Trophoblast cell (in vitro differentiated cells and primary cell): Measurements from ENCODE around the gene NPDC1.
A peak's percentile ranks its signal among the peaks of the same experiment; 100 is the strongest.

ENCODE experiments used
- DNase-seq, 2 donors: peaks; one replicate each; pipeline ENCODE4 v3.0.0-alpha.2; 2016
- H2AFZ ChIP-seq: 2 replicates; pipeline ENCODE4 v1.6.1; 2013; ENCODE audit warnings: low read length, moderate library complexity, mild to moderate bottlenecking; ENCODE audit not compliant: insufficient read depth, poor library complexity
- H2AK5ac ChIP-seq: 2 replicates; pipeline ENCODE4 v1.6.1; 2013; ENCODE audit warnings: mild to moderate bottlenecking, low read length
- H2BK120ac ChIP-seq: 2 replicates; pipeline ENCODE4 v1.6.1; 2013; ENCODE audit warnings: low read length, mild to moderate bottlenecking, moderate library complexity; ENCODE audit not compliant: insufficient read depth, poor library complexity
- H2BK12ac ChIP-seq: 2 replicates; pipeline ENCODE4 v1.6.1; 2013; ENCODE audit warnings: mild to moderate bottlenecking, low read length, moderate library complexity
- H2BK5ac ChIP-seq: 2 replicates; pipeline ENCODE4 v1.6.1; 2013; ENCODE audit warnings: low read length, low read depth, moderate library complexity, mild to moderate bottlenecking; ENCODE audit not compliant: poor library complexity
- H3K14ac ChIP-seq: 2 replicates; pipeline ENCODE4 v1.6.1; 2013; ENCODE audit warnings: mild to moderate bottlenecking, low read length
- H3K18ac ChIP-seq: 2 replicates; pipeline ENCODE4 v1.6.1; 2013; ENCODE audit warnings: mild to moderate bottlenecking, low read length
- H3K23ac ChIP-seq: 2 replicates; pipeline ENCODE4 v1.6.1; 2013; ENCODE audit warnings: low read length
- H3K27ac ChIP-seq: 2 replicates; pipeline ENCODE4 v1.5.1; 2013; ENCODE audit warnings: low read depth, mild to moderate bottlenecking, inconsistent platforms, low read length, moderate library complexity
- H3K27me3 ChIP-seq: 2 replicates; pipeline ENCODE4 v1.6.1; 2013; ENCODE audit warnings: inconsistent platforms, mild to moderate bottlenecking, low read length, moderate library complexity; ENCODE audit not compliant: insufficient read depth
- H3K36me3 ChIP-seq, 2 experiments: 1 replicate in 1 of 2; 2 replicates in 1 of 2; pipeline ENCODE4 v1.6.1; 2013; ENCODE audit warnings: low read length in 2 of 2, mild to moderate bottlenecking in 2 of 2, moderate library complexity in 1 of 2; ENCODE audit not compliant: insufficient read depth in 2 of 2, control insufficient read depth in 1 of 2
- H3K4ac ChIP-seq: 2 replicates; pipeline ENCODE4 v1.6.1; 2013; ENCODE audit warnings: low read depth, mild to moderate bottlenecking, low read length, moderate library complexity
- H3K4me1 ChIP-seq, 2 experiments: 1 replicate in 1 of 2; 2 replicates in 1 of 2; pipeline ENCODE4 v1.6.1; 2013; ENCODE audit warnings: low read length in 2 of 2, mild to moderate bottlenecking in 2 of 2, moderate library complexity in 1 of 2; ENCODE audit not compliant: insufficient read depth in 2 of 2, control insufficient read depth in 1 of 2
- H3K4me2 ChIP-seq: 2 replicates; pipeline ENCODE4 v1.6.1; 2013; ENCODE audit warnings: inconsistent platforms, mild to moderate bottlenecking, low read length, moderate library complexity
- H3K4me3 ChIP-seq: 2 replicates; pipeline ENCODE4 v1.5.1; 2013; ENCODE audit warnings: mild to moderate bottlenecking, low read depth, low read length, inconsistent platforms
- H3K79me1 ChIP-seq: one replicate; pipeline ENCODE4 v1.6.1; 2013; ENCODE audit warnings: low read length
- H3K79me2 ChIP-seq: 2 replicates; pipeline ENCODE4 v1.6.1; 2013; ENCODE audit warnings: low read length, mild to moderate bottlenecking; ENCODE audit not compliant: control insufficient read depth, insufficient read depth, poor library complexity
- H3K9ac ChIP-seq: 2 replicates; pipeline ENCODE4 v1.6.1; 2013; ENCODE audit warnings: mild to moderate bottlenecking, low read length
- H3K9me3 ChIP-seq: 2 replicates; pipeline ENCODE4 v1.6.1; 2013; ENCODE audit warnings: low read depth, mild to moderate bottlenecking, control low read depth, inconsistent platforms, low read length; ENCODE audit not compliant: insufficient read depth
- H4K12ac ChIP-seq: 2 replicates; pipeline ENCODE4 v1.6.1; 2013; ENCODE audit warnings: low read depth, mild to moderate bottlenecking, low read length, moderate library complexity
- H4K8ac ChIP-seq: 2 replicates; pipeline ENCODE4 v1.6.1; 2013; ENCODE audit warnings: low read depth, mild to moderate bottlenecking, low read length, moderate library complexity
- H4K91ac ChIP-seq: one replicate; pipeline ENCODE4 v1.6.1; 2013; ENCODE audit warnings: low read depth, mild to moderate bottlenecking, low read length, moderate library complexity
- WGBS: extraction: QIAGEN DNeasy Blood & Tissue Kit; methylation state at CpG from one replicate; pipeline ENCODE4 v1.1.7; 2013; ENCODE audit warnings: missing lambda C conversion rate; ENCODE audit not compliant: insufficient read length, insufficient coverage; ENCODE audit errors: extremely low coverage; 5-methylcytosine and 5-hydroxymethylcytosine counted together

The NPDC1 gene

DNA sequence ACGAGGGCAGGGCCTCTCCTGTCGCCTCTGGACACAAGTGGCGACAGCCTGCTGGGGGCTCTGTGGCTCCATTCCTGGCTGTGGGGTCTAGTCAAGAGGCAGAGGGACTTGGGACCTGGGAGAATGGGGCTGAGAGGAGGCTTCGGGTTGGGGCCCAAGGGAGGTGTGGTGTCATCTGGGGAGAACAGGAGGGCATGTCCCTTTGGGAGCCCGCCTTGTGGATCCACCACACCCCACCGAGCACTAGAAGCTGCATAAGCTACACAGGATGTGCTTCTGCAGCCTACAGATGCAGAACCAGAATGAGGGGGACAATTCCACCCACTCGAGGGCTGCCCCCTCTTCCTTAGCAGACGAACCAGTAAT is 36.9 kb upstream of the NPDC1 start:
- Histone ChIP-seq H3K27me3 (peaks cover 10% of the 10 kb centered on the region), H4K12ac (no peak overlapping the region), H3K18ac (no peak overlapping the region), H2AK5ac (no peak overlapping the region), H4K91ac (no peak overlapping the region), H3K9me3 (peaks cover 5% of the 10 kb centered on the region), H3K4me3 (peak overlapping the region; percentile 12), H3K79me1 (peaks cover 14% of the 10 kb centered on the region), H3K9ac (no peak overlapping the region), H2BK120ac (no peak overlapping the region), H3K36me3 (peaks cover 0 to 2% of the 10 kb centered on the region in 2 experiments), H3K4me1 (peaks cover 21% of the 10 kb centered on the region in 2 experiments), H3K79me2 (peaks cover 7% of the 10 kb centered on the region), H2BK12ac (no peak overlapping the region), H3K23ac (no peak overlapping the region), H2AFZ (no peak overlapping the region), H3K14ac (no peak overlapping the region), H3K27ac (no peak overlapping the region), H3K4ac (no peak overlapping the region), H4K8ac (no peak overlapping the region), H3K4me2 (no peak overlapping the region), H2BK5ac (no peak overlapping the region)
- no peak for DNase-seq
- WGBS: no CpG with 5 or more reads among the region's 8 CpGs

DNA sequence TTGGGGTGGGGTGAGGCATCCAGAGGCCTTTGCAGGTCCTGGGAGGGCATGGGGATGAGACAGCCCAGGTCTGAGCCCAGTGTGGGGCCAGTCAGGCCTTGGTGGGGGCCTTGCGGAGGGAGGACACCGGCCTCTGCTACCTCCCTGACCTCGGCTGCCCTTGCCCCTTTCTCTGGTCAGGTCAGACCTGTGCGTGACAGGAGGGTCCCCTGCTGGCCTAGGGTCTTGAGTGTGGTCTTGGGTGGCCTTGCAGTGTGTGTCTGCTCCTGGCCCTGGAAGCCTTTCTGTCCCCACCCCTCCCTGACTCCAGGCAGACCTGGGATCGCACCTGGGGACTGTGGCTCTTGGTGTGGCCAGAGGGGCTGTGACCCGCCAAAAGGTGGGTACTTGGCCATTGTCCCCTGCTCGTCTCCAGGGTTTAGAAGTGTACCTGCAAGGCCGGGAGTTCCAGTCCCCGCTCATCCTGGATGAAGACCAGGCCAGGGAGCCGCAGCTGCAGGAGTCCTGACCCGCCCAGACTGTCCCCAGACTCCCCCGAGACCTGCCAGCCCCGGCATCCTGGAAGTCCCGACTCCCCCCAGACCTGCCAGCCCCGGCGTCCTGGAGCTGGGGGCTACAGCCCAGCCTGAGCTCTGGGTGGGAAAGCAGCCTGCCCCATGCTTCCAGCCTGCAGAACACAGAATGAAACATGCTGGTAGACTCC is 36.4 kb upstream of the NPDC1 start:
- Histone ChIP-seq H2BK5ac (no peak overlapping the region), H3K79me1 (peaks cover 15% of the 10 kb centered on the region), H3K79me2 (peaks cover 7% of the 10 kb centered on the region), H3K23ac (no peak overlapping the region), H3K9ac (no peak overlapping the region), H3K27me3 (peaks cover 15% of the 10 kb centered on the region), H2BK12ac (no peak overlapping the region), H3K9me3 (peaks cover 6% of the 10 kb centered on the region), H3K4ac (no peak overlapping the region), H3K18ac (no peak overlapping the region), H4K12ac (no peak overlapping the region), H3K14ac (no peak overlapping the region), H2AK5ac (no peak overlapping the region), H4K8ac (no peak overlapping the region), H2BK120ac (no peak overlapping the region), H2AFZ (no peak overlapping the region), H4K91ac (no peak overlapping the region), H3K27ac (no peak overlapping the region), H3K4me3 (peak overlapping the region; percentile 12), H3K4me1 (peaks cover 18 to 21% of the 10 kb centered on the region in 2 experiments), H3K36me3 (peaks cover 0 to 2% of the 10 kb centered on the region in 2 experiments), H3K4me2 (no peak overlapping the region)
- DNase-seq: no peak
- WGBS: no CpG with 5 or more reads among the region's 16 CpGs

- Histone ChIP-seq H3K9ac (no peak overlapping the region), H3K27me3 (peaks cover 22% of the 10 kb centered on the region), H2BK12ac (no peak overlapping the region), H3K23ac (no peak overlapping the region), H3K27ac (no peak overlapping the region), H4K8ac (no peak overlapping the region), H4K12ac (no peak overlapping the region), H3K4ac (no peak overlapping the region), H3K4me2 (no peak overlapping the region), H3K4me1 (peaks cover 10 to 14% of the 10 kb centered on the region in 2 experiments), H3K18ac (no peak overlapping the region), H4K91ac (no peak overlapping the region), H2BK5ac (no peak overlapping the region), H2BK120ac (no peak overlapping the region), H3K36me3 (peaks cover 0 to 2% of the 10 kb centered on the region in 2 experiments), H2AK5ac (no peak overlapping the region), H3K9me3 (peaks cover 9% of the 10 kb centered on the region), H3K4me3 (no peak overlapping the region), H3K14ac (no peak overlapping the region), H3K79me2 (no peaks in the 10 kb centered on the region), H2AFZ (no peak overlapping the region), H3K79me1 (peaks cover 3% of the 10 kb centered on the region)
- no peak for DNase-seq
- WGBS: no CpG with 5 or more reads among the region's 24 CpGs
Measured at GRCh38 chr9:137080260-137081122, 34.5 kb upstream of the NPDC1 start.

- H3K14ac ChIP-seq: no peak overlapping the region
- DNase-seq: no peak
- no peak overlapping the region for H4K8ac ChIP-seq
- no CpG with 5 or more reads among the region's 13 CpGs for WGBS
- H2BK5ac ChIP-seq: no peak overlapping the region
- no peak overlapping the region for H3K27ac ChIP-seq
- no peak overlapping the region for H3K23ac ChIP-seq
- no peak overlapping the region for H3K18ac ChIP-seq
- H3K9ac ChIP-seq: no peak overlapping the region
- H4K12ac ChIP-seq: no peak overlapping the region
- H3K9me3 ChIP-seq: peaks cover 9% of the 10 kb centered on the region
- H3K4me1 ChIP-seq: peaks cover 10 to 14% of the 10 kb centered on the region in 2 experiments
- H2AK5ac ChIP-seq: no peak overlapping the region
- no peak overlapping the region for H2AFZ ChIP-seq
- H2BK12ac ChIP-seq: no peak overlapping the region
- H3K27me3 ChIP-seq: peaks cover 22% of the 10 kb centered on the region
- H4K91ac ChIP-seq: no peak overlapping the region
- H2BK120ac ChIP-seq: no peak overlapping the region
- no peak overlapping the region for H3K4me3 ChIP-seq
- no peaks in the 10 kb centered on the region for H3K79me2 ChIP-seq
- H3K36me3 ChIP-seq: peaks cover 0 to 2% of the 10 kb centered on the region in 2 experiments
- H3K4ac ChIP-seq: no peak overlapping the region
- H3K79me1 ChIP-seq: peaks cover 3% of the 10 kb centered on the region
- H3K4me2 ChIP-seq: no peak overlapping the region
Measured at GRCh38 chr9:137079401-137079787, 33.4 kb upstream of the NPDC1 start.
